K562 (cell line): ENCODE measurements around the gene SORCS2. TPM values are rescaled to one million over a fixed set of nuclear protein-coding genes. Genes with fewer than 3 reads are reported as not detected.

Experiments used
- BRCA1 ChIP-seq, 2 experiments: fragments of 450-650 bp in 1 of 2; sonication (generic) in 1 of 2; formaldehyde crosslinking in 1 of 2; IDR thresholded peaks; 2 replicates each; pipeline versions ENCODE4 v1.5.0 to v1.6.1; 2017 to 2020; ENCODE audit warnings: mild to moderate bottlenecking in 1 of 2, missing genetic modification reagents in 1 of 2
- HDAC8 ChIP-seq: fragments of 450-650 bp; IDR thresholded peaks from 2 replicates; pipeline ENCODE4 v1.6.1; 2016; ENCODE audit warnings: mild to moderate bottlenecking, missing genetic modification characterization, moderate library complexity, missing compliant biosample characterization
- KLF6 ChIP-seq: fragments of 250-450 bp; sonication (Bioruptor Pico); IDR thresholded peaks from 2 replicates; pipeline ENCODE4 v1.4.0; 2020; ENCODE audit warnings: mild to moderate bottlenecking, moderate library complexity, borderline replicate concordance
- NR3C1 ChIP-seq: sonication (generic); formaldehyde crosslinking; IDR thresholded peaks from 2 replicates; pipeline ENCODE4 v1.8.1; 2022; ENCODE audit warnings: missing genetic modification reagents
- PYGO2 ChIP-seq: fragments of 450-650 bp; IDR thresholded peaks from 2 replicates; pipeline ENCODE4 v1.6.1; 2016; ENCODE audit warnings: mild to moderate bottlenecking, missing genetic modification characterization, moderate library complexity, missing compliant biosample characterization
- SAP30 ChIP-seq: fragments of 200-600 bp; sonication (generic); IDR thresholded peaks from 2 replicates; pipeline ENCODE4 v1.6.1; 2012; ENCODE audit warnings: borderline replicate concordance, low read depth, mild to moderate bottlenecking, moderate library complexity, low read length, control low read depth, inconsistent platforms; ENCODE audit not compliant: insufficient read depth, poor library complexity, severe bottlenecking
- ZNF780A ChIP-seq: fragments of 250-450 bp; sonication (Bioruptor Pico); IDR thresholded peaks from 2 replicates; pipeline ENCODE4 v1.5.0; 2021; ENCODE audit warnings: mild to moderate bottlenecking
- polyA plus RNA-seq, 8 experiments: library from polyadenylated mRNA; depleted of rRNA in 4 of 8; stranded (reverse) in 5 of 8; unstranded in 3 of 8; fragments of >200 nt; fragmentation: Nextera tagmentation in 2 of 8; fragmentation: Illumina TruSeq in 1 of 8; extraction: Ambion mirVana in 2 of 8; extraction: Trizol in 1 of 8; gene quantifications; 2 replicates each; pipeline versions ENCODE4 v1.2.1 to v1.2.3, GENCODE V29; 2011 to 2014; ENCODE audit warnings: inconsistent platforms in 1 of 8, missing spikeins in 1 of 8
- total RNA-seq, 7 experiments: library from RNA; depleted of rRNA in 6 of 7; stranded (reverse); fragments of >200 nt in 6 of 7; fragmentation: Illumina TruSeq in 2 of 7; extraction: Trizol in 2 of 7; gene quantifications; 2 replicates each; pipeline versions ENCODE4 v1.2.1 to v1.2.3, GENCODE V29; 2011 to 2021; ENCODE audit warnings: low replicate concordance in 1 of 7
- TF ChIP-seq, protein P1 (sequence below), 3 experiments: fragments of 200-800 bp in 1 of 3; sonication (Bioruptor generic) in 1 of 3; sonication (generic) in 1 of 3; formaldehyde crosslinking in 1 of 3; IDR thresholded peaks; 2 replicates each; pipeline versions ENCODE4 v1.6.1 to v1.8.0; 2016 to 2022; ENCODE audit warnings: mild to moderate bottlenecking in 2 of 3, missing compliant biosample characterization in 2 of 3, missing genetic modification characterization in 2 of 3, missing genetic modification reagents in 1 of 3
- TF ChIP-seq, protein P2 (sequence below), 2 experiments: fragments of 200-800 bp in 1 of 2; sonication (Bioruptor generic) in 1 of 2; sonication (generic) in 1 of 2; formaldehyde crosslinking in 1 of 2; IDR thresholded peaks in 1 of 2; conservative IDR thresholded peaks in 1 of 2; 2 replicates each; pipeline versions ENCODE4 v1.5.0 to v1.6.1; 2016 to 2020; ENCODE audit warnings: missing compliant biosample characterization in 1 of 2, missing genetic modification characterization in 1 of 2, missing genetic modification reagents in 1 of 2
- TF ChIP-seq, protein P3 (sequence below): fragments of 250-450 bp; sonication (Bioruptor Pico); IDR thresholded peaks from 2 replicates; pipeline ENCODE4 v1.4.0; 2020; ENCODE audit warnings: mild to moderate bottlenecking
- TF ChIP-seq, protein P4 (sequence below): fragments of 250-450 bp; sonication (Bioruptor Pico); IDR thresholded peaks from 2 replicates; pipeline ENCODE4 v1.4.0; 2020; ENCODE audit warnings: borderline replicate concordance

The SORCS2 gene
- total and polyA plus RNA-seq, 9 of the 15 experiments (the other 6 are each of a cell fraction or from before 2014, with no cell fraction given) = not detected

DNA sequence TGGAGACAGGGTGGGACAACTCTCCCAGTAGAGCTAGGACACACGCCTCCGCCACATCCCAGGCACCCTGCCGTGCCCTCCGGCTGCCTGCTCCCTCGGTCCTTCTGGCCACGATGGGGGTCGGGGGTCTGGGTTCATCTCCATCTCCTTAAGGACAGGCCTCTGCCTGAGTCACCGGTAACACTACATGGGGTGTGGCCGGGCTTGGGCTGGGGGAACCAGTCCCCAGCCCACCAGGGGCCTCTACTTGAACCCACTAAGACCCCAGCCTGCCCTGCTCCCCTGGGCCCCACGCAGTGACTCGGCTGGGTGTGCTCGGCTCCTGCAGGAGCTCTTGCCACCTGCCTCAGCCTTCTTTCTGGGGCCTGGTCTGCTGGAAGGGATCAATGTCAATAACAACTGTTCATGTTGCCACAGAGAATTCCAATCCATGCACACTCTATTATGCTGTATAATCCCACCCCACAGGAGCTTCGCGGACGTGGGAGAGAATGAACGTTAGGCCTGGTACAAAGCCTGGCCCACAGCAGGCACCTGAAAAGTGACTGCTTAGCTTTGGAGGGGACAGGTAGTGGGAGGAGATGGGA lies 420.1 kb downstream of the SORCS2 start (continued):
- TF ChIP-seq, protein P1, sequence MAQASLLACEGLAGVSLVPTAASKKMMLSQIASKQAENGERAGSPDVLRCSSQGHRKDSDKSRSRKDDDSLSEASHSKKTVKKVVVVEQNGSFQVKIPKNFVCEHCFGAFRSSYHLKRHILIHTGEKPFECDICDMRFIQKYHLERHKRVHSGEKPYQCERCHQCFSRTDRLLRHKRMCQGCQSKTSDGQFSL (CRISPR knock-in tag; IDR thresholded peaks at IDR 0.05) = no peak
- TF ChIP-seq, protein P1 (tag; IDR thresholded peaks at IDR 0.05) = no peak
- TF ChIP-seq, protein P2, sequence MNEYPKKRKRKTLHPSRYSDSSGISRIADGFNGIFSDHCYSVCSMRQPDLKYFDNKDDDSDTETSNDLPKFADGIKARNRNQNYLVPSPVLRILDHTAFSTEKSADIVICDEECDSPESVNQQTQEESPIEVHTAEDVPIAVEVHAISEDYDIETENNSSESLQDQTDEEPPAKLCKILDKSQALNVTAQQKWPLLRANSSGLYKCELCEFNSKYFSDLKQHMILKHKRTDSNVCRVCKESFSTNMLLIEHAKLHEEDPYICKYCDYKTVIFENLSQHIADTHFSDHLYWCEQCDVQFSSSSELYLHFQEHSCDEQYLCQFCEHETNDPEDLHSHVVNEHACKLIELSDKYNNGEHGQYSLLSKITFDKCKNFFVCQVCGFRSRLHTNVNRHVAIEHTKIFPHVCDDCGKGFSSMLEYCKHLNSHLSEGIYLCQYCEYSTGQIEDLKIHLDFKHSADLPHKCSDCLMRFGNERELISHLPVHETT (CRISPR knock-in tag; conservative IDR thresholded peaks at IDR 0.05 in 1 of 2, IDR thresholded peaks at IDR 0.05 in 1 of 2) = no peak
- TF ChIP-seq KLF6 (CRISPR knock-in tag) (no peak), HDAC8 (tag) (no peak), BRCA1 (IDR thresholded peaks at IDR 0.05) (no peak), BRCA1 (CRISPR knock-in tag; IDR thresholded peaks at IDR 0.05) (no peak), ZNF780A (CRISPR knock-in tag) (no peak), PYGO2 (no peak), NR3C1 (no peak), SAP30 (no peak)
- TF ChIP-seq, protein P3, sequence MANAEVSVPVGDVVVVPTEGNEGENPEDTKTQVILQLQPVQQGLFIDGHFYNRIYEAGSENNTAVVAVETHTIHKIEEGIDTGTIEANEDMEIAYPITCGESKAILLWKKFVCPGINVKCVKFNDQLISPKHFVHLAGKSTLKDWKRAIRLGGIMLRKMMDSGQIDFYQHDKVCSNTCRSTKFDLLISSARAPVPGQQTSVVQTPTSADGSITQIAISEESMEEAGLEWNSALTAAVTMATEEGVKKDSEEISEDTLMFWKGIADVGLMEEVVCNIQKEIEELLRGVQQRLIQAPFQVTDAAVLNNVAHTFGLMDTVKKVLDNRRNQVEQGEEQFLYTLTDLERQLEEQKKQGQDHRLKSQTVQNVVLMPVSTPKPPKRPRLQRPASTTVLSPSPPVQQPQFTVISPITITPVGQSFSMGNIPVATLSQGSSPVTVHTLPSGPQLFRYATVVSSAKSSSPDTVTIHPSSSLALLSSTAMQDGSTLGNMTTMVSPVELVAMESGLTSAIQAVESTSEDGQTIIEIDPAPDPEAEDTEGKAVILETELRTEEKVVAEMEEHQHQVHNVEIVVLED = no peak
- TF ChIP-seq, protein P4, sequence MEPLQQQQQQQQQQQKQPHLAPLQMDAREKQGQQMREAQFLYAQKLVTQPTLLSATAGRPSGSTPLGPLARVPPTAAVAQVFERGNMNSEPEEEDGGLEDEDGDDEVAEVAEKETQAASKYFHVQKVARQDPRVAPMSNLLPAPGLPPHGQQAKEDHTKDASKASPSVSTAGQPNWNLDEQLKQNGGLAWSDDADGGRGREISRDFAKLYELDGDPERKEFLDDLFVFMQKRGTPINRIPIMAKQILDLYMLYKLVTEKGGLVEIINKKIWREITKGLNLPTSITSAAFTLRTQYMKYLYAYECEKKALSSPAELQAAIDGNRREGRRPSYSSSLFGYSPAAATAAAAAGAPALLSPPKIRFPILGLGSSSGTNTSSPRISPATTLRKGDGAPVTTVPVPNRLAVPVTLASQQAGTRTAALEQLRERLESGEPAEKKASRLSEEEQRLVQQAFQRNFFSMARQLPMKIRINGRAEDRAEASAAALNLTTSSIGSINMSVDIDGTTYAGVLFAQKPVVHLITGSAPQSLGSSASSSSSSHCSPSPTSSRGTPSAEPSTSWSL = no peak
